Hematopoietic multipotent progenitor cell treated with erythropoietin and hydrocortisone succinate and interleukin-3 and kit ligand, for 8 days (in vitro differentiated cells): Measurements from ENCODE around the gene MLC1.
A peak's percentile ranks its signal among the peaks of the same experiment; 100 is the strongest.

ENCODE experiments used
- DNase-seq: peaks from one replicate; pipeline ENCODE4 v3.0.0-alpha.2; 2015

The MLC1 gene

DNA sequence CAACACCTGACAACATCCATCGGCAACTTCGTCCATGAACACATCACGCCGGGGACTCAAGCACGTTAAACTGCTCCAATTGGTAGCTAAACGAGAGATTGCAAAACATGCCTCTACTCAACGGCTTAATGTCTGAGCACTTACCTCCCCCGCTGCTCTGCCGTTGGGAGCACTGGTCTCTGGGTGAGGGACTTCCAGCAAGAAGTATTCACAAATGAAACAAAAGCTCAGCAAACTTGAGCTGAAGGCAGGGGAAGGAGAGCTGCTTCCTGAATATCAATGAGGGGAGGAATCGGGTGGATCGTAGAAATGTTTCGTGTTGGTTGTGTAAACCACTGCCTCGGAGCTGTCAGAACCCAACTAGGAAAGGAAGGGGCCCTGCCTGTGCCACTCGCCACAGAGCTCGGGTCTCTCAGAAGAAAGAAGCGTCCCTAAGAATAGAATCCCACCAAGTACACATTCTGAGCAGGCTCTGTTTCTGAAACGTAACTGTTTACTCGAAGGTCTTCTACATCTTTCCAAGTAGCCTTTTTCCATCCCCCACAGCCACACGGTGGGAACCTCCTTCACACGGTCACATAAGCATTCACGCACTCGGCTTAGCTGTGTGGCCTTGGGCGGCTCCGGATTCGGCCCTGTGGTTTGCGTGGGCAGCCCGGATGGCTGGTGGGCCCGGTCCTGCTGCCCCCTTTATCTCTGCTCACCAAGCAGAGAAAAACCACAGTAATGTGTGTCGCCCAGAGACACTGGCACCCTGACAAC lies at the start of gene MLC1:
Gene MLC1 (minus strand): TSS at position 216 of the 762 bp plus-strand sequence. CDS start 524 bp downstream, outside the sequence.
- peak; percentile 96 for DNase-seq

GRCh38 chr22:50134481-50134880 lies 49.3 kb upstream of the MLC1 start:
- no peak for DNase-seq

DNA sequence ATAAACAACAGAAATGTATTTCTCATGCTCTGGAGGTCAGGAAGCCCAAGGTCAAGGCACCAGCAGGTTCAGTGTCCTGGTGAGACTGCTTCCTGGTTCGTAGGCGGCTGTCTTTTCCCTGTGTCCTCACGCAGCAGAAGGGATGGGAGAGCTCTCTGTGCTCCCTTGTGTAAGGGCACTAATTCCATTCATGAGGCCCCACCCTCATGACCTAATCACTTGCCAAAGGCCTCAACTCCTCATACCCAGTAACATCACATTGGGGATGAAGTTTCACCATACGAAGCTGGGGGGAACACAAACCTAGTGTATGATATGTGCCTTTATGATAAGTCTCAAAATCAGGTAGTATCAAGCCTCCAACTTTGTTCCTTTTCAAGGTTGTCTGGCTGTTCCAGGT lies 46.7 kb upstream of the MLC1 start:
- DNase-seq: no peak

GRCh38 chr22:50129121-50129736 lies 44.0 kb upstream of the MLC1 start:
- DNase-seq: no peak

DNA sequence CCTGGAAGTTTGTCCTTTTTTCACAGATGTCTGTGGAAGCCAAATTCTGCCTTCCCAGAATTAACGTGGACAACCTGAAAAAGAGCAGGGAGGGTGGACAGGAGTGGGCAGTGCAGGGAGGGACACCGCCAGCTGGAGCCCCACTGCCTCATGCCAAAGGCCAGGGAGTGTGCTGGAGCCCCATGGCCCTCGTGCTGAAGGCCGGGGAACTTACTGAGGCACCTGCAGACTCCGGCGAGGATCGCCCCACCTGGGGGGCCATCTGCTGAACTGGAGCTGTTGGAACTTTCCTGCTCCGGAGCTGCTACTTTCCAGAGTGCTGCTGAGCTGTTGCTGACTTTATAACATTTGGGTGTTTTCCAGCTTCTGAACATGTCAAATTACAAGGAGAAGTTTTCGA lies 39.8 kb upstream of the MLC1 start:
- DNase-seq: no peak

- DNase-seq: no peak
These were observed 37.9 kb upstream of the MLC1 start for GRCh38 chr22:50123119-50123518.

- no peak for DNase-seq
These were observed 36.0 kb upstream of the MLC1 start for GRCh38 chr22:50121202-50121740.

DNA sequence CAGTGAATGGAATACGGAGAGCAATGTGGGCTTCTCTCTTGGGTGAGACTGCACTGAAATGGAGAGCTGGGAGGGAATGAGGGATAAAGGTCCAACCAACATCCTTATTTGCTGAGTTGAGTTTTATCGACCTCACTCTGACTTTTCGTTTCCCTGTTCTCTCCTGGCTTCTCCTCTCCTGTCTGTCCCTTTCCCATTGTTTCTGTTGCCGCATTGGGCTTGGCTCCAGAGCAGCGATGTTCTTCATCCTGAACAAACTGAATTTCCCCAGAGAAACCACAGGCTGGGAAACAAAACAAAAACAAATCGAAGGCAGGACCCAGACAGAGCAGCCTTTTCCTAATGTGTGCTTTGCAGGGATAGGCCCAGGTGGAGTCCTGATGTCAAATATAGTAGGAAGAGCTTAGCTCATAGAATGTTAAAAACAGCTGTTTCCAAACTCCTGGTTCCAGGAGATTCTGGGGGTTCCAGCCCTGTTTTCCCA lies 34.6 kb upstream of the MLC1 start:
- no peak for DNase-seq

GRCh38 chr22:50119169-50119767 lies 34.0 kb upstream of the MLC1 start:
- no peak for DNase-seq

DNA sequence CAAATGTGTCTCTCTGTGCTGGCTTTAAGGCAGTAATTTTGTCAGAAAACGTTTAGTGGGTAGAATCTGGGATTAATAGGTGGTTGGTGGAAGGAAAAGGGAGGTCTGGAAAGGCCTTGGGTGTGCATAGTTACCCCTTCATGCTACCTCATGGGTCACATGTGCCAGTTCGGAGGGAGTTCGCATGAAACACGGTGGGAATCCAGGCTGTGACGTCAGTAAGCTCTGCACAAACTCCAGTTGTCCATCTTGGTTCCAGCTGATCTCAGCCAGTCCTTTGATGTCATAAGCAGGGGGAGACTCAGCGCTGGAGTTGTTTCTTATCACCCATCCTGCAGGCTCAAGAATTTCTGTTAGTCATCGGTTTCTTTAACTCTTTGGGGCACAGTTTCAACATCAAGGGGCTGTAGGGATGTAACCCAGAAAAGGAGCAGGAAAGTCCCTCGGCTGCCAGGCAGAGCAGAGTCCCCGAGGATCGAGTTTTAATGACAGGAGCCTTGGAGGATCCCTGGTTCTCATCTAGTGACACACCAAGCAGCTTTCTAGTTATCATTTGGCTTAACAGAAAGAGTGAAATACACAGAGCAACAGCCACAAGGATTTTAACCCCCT lies 33.4 kb upstream of the MLC1 start:
- DNase-seq: peak; percentile 96

- DNase-seq: no peak
These were observed 32.9 kb upstream of the MLC1 start for GRCh38 chr22:50118129-50118528.

DNA sequence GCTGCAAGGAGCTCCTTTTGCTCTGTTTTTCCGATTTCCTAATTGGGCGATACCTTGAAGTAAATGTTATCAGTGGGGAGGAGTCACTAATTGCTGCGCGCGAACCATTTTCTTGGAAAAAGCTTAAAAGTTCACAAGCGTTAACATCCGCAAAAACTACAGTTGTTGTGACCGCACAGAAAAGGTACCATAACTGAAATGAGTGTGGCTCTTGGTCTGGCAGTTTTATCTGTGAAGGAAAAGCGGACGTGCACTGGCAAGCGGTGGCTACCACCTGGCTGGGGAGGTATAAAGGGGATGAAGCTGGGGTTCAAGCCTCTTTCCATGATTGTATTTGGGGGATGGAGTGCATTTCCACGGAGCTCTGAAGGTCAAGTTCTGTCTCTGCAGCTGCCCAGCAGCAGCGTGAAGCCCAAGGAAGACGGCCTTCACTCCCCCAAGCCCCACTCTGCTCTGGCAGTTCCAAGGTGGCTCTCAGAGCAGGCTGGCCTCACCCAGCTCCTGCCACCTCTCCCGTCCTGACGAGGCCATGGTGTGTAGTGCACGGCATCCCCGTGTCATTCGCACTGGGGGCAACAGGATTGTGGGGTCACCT lies 32.0 kb upstream of the MLC1 start:
- no peak for DNase-seq

DNA sequence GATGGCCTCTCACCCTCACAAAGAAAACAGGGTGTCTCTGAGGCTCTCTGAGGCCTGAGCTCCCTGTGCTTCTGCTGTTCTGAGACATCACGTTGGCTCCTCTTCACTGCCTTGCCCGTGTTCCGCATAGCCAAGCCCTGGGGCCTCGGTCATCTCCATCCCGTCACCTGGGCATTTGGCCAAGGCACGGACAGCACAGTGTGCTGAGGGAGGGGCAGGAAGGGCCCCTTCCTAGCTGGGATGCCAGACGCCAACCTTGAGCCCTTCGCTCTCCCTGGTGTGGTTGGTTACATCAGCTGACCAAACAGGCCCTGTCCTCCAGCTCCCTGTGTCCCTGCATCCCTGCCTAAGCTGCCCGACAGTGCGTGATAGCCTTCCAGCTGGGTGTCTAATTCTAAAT lies 30.5 kb upstream of the MLC1 start:
- no peak for DNase-seq

- DNase-seq: no peak
These were observed 29.2 kb upstream of the MLC1 start for GRCh38 chr22:50114221-50115021.

DNA sequence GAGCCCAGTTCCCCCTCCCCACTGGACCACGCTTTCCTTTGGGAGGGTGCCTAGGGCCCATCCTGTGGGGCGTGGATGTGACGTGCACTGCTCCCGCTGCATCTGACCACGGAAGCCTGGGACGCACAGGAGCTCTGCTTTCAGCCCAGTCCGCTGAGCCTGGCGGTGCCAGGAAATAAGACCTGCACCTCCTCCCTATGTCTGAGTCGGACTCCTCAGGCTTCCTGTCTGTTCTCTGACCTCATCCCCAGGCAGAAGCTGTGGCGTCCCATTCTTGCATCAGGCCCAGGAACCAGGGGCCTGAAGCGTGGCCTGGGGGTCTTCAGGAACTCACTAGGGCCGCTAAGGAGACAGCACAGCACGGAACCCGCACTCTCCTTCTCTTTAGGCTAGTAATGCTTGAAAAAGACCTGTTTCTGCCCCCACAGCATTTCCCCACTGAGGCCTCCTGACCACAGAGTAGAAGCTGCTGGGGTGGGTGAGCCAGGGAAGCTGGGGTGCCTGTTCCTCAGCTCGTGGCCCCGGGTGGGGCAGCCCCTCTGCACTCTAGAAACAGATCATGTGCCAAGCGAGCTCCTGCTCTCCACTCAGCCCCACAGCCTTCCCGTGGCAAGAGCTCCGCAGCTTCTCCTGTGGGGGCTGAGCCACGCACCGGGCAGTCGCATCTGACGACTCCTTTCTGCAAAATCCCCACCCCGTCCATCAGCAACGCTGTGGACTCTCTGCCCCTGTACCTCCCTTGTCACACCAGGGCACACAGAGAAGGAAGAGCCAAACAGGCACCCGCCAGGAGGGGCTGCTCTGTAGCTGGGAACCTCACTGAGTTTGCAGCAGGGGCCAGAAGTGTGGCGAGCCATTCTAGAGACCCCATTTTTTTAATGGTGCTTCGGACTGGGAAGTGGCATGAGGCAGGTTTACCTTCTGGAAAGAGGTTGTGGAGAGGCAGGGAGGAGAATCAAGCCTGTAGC lies 27.2 kb upstream of the MLC1 start:
- no peak for DNase-seq

- DNase-seq: no peak
These were observed 25.8 kb upstream of the MLC1 start for GRCh38 chr22:50111056-50111455.

GRCh38 chr22:50107529-50107928 lies 22.3 kb upstream of the MLC1 start:
- DNase-seq: no peak

- peak; percentile 78 for DNase-seq
These were observed 20.2 kb upstream of the MLC1 start for GRCh38 chr22:50105208-50106100.

GRCh38 chr22:50104141-50104544 lies 18.9 kb upstream of the MLC1 start:
- DNase-seq: peak; percentile 79

DNA sequence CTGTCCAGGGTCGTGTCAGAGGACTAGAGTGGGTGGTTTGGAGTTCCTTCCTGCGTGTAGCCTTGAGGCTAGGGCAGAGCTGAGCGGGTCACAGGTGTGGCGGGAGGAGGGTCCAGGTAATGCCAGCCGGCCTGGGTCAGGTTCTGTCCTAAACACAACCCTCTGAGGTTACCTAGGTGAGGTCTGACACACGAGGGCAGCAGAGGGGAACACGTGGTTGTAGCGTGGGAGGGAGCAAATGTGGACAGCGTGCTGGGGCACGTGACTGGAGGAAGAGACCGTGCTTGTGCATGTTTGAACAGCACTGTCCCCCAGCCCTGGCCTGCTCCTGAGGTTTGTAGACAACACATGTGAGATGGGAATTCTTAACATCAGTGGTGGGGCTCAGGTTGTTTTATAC lies 17.7 kb upstream of the MLC1 start:
- peak; percentile 39 for DNase-seq
